Gastrocnemius medialis (tissue), 4 donors: Measurements from ENCODE around the gene CSF2RB. TPM values are rescaled to one million over a fixed set of nuclear protein-coding genes. Genes with fewer than 3 reads are reported as not detected.

Experiments used
- ATAC-seq, 2 donors: fragments of 150-250 bp; one replicate each; pipeline ENCODE4 v1.9.1; 2016
- DNase-seq, 2 donors: peaks; one replicate each; pipeline ENCODE4 v3.0.0-alpha.2; 2019
- H3K27ac ChIP-seq, 4 donors: fragments of 200-600 bp; sonication (generic); 1 replicate in 1 of 4; 2 replicates in 3 of 4; pipeline ENCODE4 v1.5.1; 2016 to 2018; ENCODE audit warnings: mild to moderate bottlenecking in 2 of 4, moderate library complexity in 1 of 4
- H3K27me3 ChIP-seq, 3 donors: fragments of 200-600 bp; sonication (generic) in 2 of 3; 1 replicate in 1 of 3; 2 replicates in 2 of 3; pipeline versions ENCODE4 v1.5.1 to v1.6.0; 2016 to 2019; ENCODE audit warnings: mild to moderate bottlenecking in 1 of 3, moderate library complexity in 1 of 3
- H3K36me3 ChIP-seq, 2 donors: fragments of 200-600 bp; sonication (generic) in 1 of 2; one replicate each; pipeline ENCODE4 v1.5.1; 2017 to 2018
- H3K4me1 ChIP-seq, 2 donors: fragments of 200-600 bp; sonication (generic) in 1 of 2; one replicate each; pipeline ENCODE4 v1.5.1; 2016 to 2017; ENCODE audit warnings: mild to moderate bottlenecking in 2 of 2
- H3K4me3 ChIP-seq, 4 donors: fragments of 200-600 bp; sonication (generic) in 3 of 4; 1 replicate in 1 of 4; 2 replicates in 3 of 4; pipeline ENCODE4 v1.5.1; 2016 to 2019; ENCODE audit warnings: mild to moderate bottlenecking in 2 of 4
- H3K9me3 ChIP-seq, 3 donors: fragments of 200-600 bp; sonication (generic) in 2 of 3; 1 replicate in 1 of 3; 2 replicates in 2 of 3; pipeline ENCODE4 v1.5.1; 2016 to 2019
- CTCF ChIP-seq, 5 experiments: fragments of 450-650 bp in 3 of 5; fragments of 200-600 bp in 2 of 5; sonication (generic) in 2 of 5; IDR thresholded peaks in 4 of 5; conservative IDR thresholded peaks in 1 of 5; 1 replicate in 4 of 5; 2 replicates in 1 of 5; pipeline ENCODE4 v1.5.1; 2016 to 2019; ENCODE audit warnings: antibody characterized with exemption in 5 of 5, mild to moderate bottlenecking in 3 of 5, moderate library complexity in 3 of 5
- POLR2A ChIP-seq, 2 donors: fragments of 450-650 bp; IDR thresholded peaks; one replicate each; pipeline ENCODE4 v1.6.1; 2017; ENCODE audit warnings: antibody characterized with exemption in 2 of 2, mild to moderate bottlenecking in 2 of 2, moderate library complexity in 2 of 2
- in situ Hi-C, 4 donors: fragments of 200-750 bp; cut with MboI; loops; one replicate each; pipeline versions ENCODE4 v1.15.0 to v1.8.0; 2017; ENCODE audit warnings: low sequenced_read_pairs in 4 of 4
- intact Hi-C: fragments of 100-400 bp; cut with DNase I; formaldehyde crosslinking; loops from one replicate; pipeline ENCODE4 v1.15.1; 2023; ENCODE audit warnings: low total_unique reads
- total RNA-seq, 4 donors: library from RNA; depleted of rRNA; stranded (reverse); fragments of >200 nt; gene quantifications; one replicate each; pipeline versions ENCODE4 v1.1.0 to v1.2.3, GENCODE V29; 2016

CSF2RB gene
- total RNA-seq, 4 donors from 2014 or later, result 1.2 to 2.0 (median 1.6) TPM

DNA sequence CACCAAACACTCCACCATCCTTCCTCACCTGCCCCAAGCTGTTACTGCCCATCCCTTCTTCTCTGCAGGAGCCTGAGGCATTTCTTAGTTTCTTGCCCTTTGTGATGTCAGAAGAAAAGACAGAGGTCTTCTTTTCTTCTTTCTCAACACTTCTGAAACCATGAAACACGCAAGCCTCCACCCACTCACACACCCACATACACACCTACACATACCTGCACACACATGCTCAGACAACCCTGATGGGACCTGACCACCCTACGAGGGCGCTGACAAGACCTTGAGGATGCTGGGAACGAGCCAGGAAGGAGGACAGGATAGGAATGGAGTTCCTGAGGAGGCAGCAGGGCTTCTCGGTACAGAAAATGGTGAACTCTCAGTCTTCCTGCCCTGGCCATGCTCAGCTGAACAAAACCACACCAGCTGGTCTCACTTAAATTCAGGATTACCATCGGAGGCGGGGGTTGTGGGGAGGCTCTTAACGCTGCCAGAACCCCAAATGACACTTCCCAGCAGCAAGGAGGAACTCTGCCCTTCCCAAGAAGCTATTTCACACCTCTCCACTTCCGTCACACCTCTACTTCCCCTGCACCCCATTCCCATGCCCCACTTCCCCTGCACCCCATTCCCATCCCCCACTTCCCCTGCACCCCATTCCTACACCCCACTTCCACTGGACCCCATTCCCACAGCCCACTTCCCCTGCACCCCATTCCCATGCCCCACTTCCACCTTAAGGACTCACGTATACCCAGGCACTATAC, 41.0 kb downstream of the CSF2RB start:
- no peak overlapping the region for H3K4me3 ChIP-seq
- H3K36me3 ChIP-seq, result no peaks in the 10 kb centered on the region
- H3K9me3 ChIP-seq, result no peaks in the 10 kb centered on the region
- H3K27ac ChIP-seq, result no peak overlapping the region
- peaks cover 0 to 12% (median 0%) of the 10 kb centered on the region in 3 donors for H3K27me3 ChIP-seq
- intact Hi-C loops (no loop called here), in situ Hi-C loops (loop anchor here in 1 of 4 donors (25.0 kb wide), 1 partner anchor 167 kb away; the partner anchor contains the start of gene IFT27)
- no peak for ATAC-seq
- TF ChIP-seq POLR2A (IDR thresholded peaks at IDR 0.05) (no peak), CTCF (IDR thresholded peaks at IDR 0.05 in 4 of 5, conservative IDR thresholded peaks at IDR 0.05 in 1 of 5) (no peak)
- DNase-seq, result no peak
- H3K4me1 ChIP-seq, result no peaks in the 10 kb centered on the region

DNA sequence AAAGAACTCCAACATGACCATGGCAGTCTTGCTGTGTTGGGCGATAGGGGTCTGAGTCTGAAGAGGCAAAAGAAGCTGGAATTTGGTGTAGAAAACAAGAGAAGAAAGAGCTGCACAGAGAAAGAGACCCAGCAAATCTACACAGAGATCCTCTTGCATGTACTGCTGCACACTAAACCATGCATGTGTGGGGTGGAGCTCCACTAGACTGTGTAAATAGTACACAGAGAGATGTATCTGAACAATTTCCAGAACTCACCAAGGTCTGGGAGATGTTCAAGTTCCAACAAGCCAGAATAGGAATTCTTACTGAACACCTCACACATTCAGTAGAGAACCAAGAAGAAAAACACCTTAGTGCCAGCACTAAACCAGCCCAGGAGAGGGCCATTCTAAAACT, 42.3 kb downstream of the CSF2RB start:
- DNase-seq (no peak), ATAC-seq (no peak)
- intact Hi-C loops (no loop called here), in situ Hi-C loops (loop anchor here in 1 of 4 donors (25.0 kb wide), 1 partner anchor 168 kb away; the partner anchor contains the start of gene IFT27)
- Histone ChIP-seq H3K4me1 (no peaks in the 10 kb centered on the region), H3K4me3 (no peak overlapping the region), H3K9me3 (no peaks in the 10 kb centered on the region), H3K27ac (no peak overlapping the region), H3K36me3 (no peaks in the 10 kb centered on the region), H3K27me3 (peaks cover 0 to 17% (median 3%) of the 10 kb centered on the region in 3 donors)
- TF ChIP-seq CTCF (IDR thresholded peaks at IDR 0.05 in 4 of 5, conservative IDR thresholded peaks at IDR 0.05 in 1 of 5) (no peak), POLR2A (IDR thresholded peaks at IDR 0.05) (no peak)

- Histone ChIP-seq H3K9me3 (no peaks in the 10 kb centered on the region), H3K4me1 (no peaks in the 10 kb centered on the region), H3K36me3 (no peaks in the 10 kb centered on the region), H3K4me3 (no peak overlapping the region), H3K27ac (no peak overlapping the region), H3K27me3 (peaks cover 0 to 17% (median 8%) of the 10 kb centered on the region in 3 donors)
- no peak for DNase-seq
- no peak for ATAC-seq
- no peak for TF ChIP-seq POLR2A (IDR thresholded peaks at IDR 0.05)
- TF ChIP-seq CTCF (IDR thresholded peaks at IDR 0.05 in 4 of 5, conservative IDR thresholded peaks at IDR 0.05 in 1 of 5), result no peak
- in situ Hi-C loops, result loop anchor here in 1 of 4 donors (25.0 kb wide), 1 partner anchor 171 kb away; the partner anchor contains the start of gene IFT27
- intact Hi-C loops, result no loop called here
These were observed 44.9 kb downstream of the CSF2RB start for GRCh38 chr22:36958366-36958765.

- TF ChIP-seq POLR2A (IDR thresholded peaks at IDR 0.05), result no peak
- no peaks in the 10 kb centered on the region for H3K4me1 ChIP-seq
- intact Hi-C loops (no loop called here), in situ Hi-C loops (loop anchor here in 1 of 4 donors (25.0 kb wide), 1 partner anchor 174 kb away; the partner anchor contains the start of gene IFT27)
- no peaks in the 10 kb centered on the region for H3K9me3 ChIP-seq
- no peaks in the 10 kb centered on the region for H3K36me3 ChIP-seq
- no peak overlapping the region for H3K4me3 ChIP-seq
- peaks cover 0 to 11% (median 8%) of the 10 kb centered on the region in 3 donors for H3K27me3 ChIP-seq
- ATAC-seq (no peak), DNase-seq (no peak)
- H3K27ac ChIP-seq, result no peak overlapping the region
These were observed 48.2 kb downstream of the CSF2RB start for GRCh38 chr22:36961626-36962025.

DNA sequence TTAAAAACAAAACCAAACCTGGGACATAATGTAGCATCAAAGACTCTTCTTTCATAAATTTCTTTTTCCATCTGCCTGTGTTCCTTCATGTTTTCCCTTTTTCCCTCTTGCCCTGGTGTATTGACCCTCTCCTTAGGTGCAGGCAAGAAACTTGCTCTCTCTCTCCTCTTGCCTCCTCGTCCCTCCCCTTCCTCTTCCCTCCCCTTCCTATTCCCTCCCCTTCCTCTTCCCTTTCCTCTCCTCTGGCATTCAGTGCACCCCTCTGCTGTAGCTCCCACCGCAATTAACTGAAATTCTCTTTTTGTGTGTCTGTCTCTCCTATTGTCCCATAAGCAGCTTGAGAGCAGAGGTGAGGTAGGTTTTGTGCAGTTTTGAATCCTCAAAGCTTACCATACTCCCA, 49.9 kb downstream of the CSF2RB start:
- H3K27ac ChIP-seq, result no peak overlapping the region
- H3K4me1 ChIP-seq, result no peaks in the 10 kb centered on the region
- ATAC-seq (no peak), DNase-seq (no peak)
- intact Hi-C loops, result no loop called here
- no peak overlapping the region for H3K4me3 ChIP-seq
- TF ChIP-seq CTCF (IDR thresholded peaks at IDR 0.05 in 4 of 5, conservative IDR thresholded peaks at IDR 0.05 in 1 of 5) (no peak), POLR2A (IDR thresholded peaks at IDR 0.05) (no peak)
- H3K27me3 ChIP-seq, result peaks cover 0 to 8% (median 8%) of the 10 kb centered on the region in 3 donors
- no peaks in the 10 kb centered on the region for H3K9me3 ChIP-seq
- in situ Hi-C loops, result loop anchor here in 1 of 4 donors (25.0 kb wide), 1 partner anchor 176 kb away; the partner anchor contains the start of gene IFT27
- no peaks in the 10 kb centered on the region for H3K36me3 ChIP-seq
